NCI-H2171 (cell line): ENCODE data around the gene TMEM220.
A peak's percentile ranks its signal among the peaks of the same experiment; 100 is the strongest.
"Not testable (repeated sequence)": the region's sequence is repeated elsewhere in the genome, so short reads cannot be mapped to it uniquely, and the experiment has no call there.

Source experiments
- DNase-seq: peaks from one replicate; lab custom pipeline; 2025; lab: John Stamatoyannopoulos, UW

The TMEM220 gene

GRCh38 chr17:10754861-10755591, 25.2 kb upstream of the TMEM220 start:
- no peak for DNase-seq

DNA sequence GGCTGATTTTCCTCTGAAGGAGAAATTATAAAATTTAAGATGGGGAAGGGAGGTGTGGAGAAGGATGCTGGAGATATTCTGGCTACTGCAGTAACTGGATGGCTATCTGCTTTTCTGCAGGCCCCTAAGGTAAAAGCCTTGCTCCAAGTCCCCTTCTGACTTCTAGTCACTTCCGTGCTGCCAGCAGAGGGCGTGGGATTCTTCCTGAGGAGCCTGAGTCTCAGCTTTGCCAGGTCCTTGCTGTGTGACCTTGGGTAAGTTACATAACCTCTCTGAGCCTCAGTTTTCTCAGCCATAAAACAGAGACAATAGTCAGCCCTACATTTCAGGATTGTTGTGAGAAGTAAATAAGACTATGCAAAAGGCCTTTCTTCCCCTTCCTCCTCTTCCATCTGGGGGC, 24.3 kb upstream of the TMEM220 start:
- no peak for DNase-seq

DNA sequence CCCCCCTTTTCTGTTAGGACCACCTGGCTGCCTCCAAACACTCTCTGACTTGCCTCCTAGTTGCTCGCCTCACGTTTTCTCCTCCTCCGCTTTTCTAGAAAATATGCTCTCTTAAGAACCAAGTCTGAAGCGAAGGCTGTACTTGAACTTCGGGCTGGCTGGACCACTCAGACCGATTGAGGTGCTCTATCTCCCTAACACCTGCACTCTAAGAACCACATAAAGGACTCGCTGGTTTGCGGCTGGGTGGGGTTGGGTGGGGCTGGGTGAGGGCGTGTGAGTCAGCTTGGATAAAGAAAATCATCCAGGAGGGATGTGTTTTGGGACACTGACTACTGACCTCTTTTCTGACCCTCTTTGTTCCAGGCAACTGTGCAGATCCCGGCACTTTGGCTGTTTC, 22.9 kb upstream of the TMEM220 start:
- DNase-seq, result no peak

- no peak for DNase-seq
Observed at GRCh38 chr17:10751563-10751962, 21.7 kb upstream of the TMEM220 start.

DNA sequence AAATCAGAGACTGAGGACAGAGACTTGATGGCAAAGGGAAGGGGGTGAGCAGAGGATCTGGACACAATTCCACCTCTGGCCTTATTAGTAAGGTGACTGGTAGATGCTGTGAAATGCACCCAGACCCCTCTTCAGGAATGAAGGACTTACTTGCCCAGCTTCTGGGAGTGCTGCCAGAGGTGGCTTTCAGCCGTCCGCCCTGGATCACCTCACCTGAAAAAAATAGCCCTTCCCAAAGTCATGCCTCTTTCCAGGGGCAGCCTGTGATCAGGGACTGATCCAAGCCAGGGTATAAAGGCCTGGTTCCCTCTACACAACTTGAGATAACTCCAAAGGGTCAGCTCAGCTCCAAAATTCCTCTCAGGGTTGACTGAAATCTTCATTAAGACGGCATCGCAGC, 20.4 kb upstream of the TMEM220 start:
- DNase-seq, result no peak

DNA sequence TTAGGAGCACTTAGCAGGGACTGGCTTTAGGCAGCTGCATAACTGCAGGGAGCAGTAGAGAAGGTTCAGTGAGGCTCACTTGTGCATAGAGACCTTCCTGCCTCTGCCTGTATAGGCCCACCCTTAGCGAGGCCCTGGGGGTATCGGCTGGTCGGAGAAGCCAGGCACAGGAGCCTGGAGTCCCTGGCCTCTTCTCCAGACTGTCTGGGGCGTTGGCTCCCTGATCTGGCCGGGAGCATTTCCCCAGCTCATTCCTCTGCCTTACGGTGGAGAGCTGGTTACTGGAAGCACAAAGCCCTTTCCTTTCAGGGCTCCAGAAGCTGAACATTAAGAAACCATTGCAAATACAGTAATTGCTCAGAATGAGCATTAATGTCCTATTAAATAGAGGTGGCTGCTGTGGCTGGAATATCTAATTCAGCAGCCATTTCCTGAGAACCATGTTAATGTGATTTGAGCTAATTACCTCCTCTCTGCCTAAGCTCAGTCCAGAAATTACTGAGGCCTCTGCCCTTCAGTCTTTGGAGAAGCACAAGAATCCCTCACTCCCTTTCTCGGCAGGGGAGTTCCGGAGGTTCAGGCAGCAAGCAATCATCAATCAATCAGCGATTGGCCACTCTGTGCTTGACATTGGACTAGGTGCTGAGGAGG, 18.8 kb upstream of the TMEM220 start:
- no peak for DNase-seq

- no peak for DNase-seq
Observed at GRCh38 chr17:10745231-10745630, 15.4 kb upstream of the TMEM220 start.

- DNase-seq, result no peak
Observed at GRCh38 chr17:10744501-10745000, 14.7 kb upstream of the TMEM220 start.

DNA sequence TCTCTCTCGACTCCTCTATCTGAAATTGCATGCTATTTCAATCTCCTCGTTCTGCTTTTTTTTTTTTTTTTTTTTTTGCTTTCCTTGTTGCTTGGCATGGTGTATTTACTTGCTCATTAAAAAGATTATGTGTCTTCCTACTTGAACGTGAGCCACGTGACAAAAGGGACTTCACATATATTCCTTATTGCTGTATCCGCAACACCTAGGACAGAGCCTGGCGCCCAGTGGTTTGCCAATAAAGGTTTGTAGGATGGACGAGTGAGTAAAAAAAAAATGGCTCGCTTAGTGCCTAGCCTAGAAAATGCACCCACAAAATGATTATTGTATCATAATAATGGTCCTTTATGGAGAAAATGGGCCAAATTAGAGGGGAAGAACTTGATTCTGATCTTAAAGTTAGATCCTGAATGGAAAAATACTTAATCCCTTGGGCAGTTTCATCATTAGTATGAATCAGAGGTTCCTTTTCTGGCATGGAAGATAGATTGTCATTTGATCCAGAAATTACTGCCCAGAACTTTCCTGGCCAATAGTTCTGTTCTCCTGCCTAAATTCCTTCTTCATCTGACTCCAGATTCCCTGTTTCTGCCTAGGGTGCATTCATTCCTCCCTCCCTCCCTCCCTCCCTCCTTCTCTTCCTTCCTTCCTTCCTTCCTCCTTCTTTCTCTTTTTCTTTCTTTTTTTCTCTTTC, 13.6 kb upstream of the TMEM220 start:
- DNase-seq, result no peak

GRCh38 chr17:10742431-10742830, 12.6 kb upstream of the TMEM220 start:
- no peak for DNase-seq

DNA sequence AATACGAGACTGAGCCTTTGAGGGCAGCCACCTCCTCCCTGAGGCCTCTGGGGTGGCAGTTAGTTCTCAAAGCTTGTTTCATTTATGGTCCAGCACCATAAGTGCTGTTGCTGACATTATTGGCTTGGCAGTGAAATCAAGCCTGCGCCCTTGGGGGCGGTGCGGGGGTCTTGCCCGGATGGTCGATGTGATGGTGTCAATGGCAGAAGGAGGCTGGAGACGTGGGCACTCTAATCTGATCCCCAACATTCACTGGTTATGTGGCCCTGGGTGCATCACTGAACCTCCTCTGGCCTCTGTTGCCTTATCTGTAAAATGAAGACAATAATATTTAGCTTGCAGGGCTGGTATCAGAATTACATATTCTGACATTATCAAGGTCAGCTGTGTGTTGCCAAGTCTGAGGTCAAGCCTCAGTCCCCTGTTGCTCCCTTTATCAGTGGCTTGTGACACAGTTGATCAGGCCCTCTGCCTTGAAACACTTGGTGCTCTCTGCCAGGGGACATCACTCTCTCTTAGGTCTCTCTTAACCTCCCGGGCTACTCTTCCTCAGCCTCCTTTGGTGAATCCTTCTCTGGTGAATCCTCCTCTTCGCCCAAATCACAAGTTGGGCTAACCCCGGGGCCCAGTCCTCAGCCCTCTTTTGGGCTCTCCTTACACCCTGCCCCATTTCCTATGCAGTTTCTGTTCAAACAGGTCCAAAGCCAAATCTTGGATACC, 11.8 kb upstream of the TMEM220 start:
- DNase-seq, result no peak

GRCh38 chr17:10739386-10739785, 9.6 kb upstream of the TMEM220 start:
- DNase-seq, result no peak

- DNase-seq, result no peak
Observed at GRCh38 chr17:10738521-10739258, 8.9 kb upstream of the TMEM220 start.

DNA sequence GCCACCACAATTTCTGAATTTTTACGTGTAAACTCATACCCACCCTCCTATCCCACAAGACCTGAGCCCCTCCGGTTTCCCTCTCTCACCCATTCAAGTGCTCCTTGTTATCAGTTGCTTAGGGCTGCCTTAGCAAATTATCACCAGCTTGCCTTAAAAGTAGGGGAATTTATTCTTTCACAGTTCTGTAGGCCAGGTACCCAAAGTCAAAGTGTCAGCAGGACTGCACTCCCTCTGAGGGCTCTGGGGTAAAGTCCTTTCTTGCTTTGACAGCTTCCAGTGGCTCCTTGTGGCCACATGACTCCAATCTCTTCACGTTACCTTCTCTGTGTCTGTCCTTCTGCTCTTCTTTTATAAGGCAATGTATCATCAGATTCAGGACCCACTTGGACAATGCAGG, 7.9 kb upstream of the TMEM220 start:
- no peak for DNase-seq

- peak; percentile 28 for DNase-seq
Observed at GRCh38 chr17:10737168-10737622, 7.4 kb upstream of the TMEM220 start.

- DNase-seq, result no peak
Observed at GRCh38 chr17:10735821-10736220, 6.0 kb upstream of the TMEM220 start.

GRCh38 chr17:10735251-10735650, 5.4 kb upstream of the TMEM220 start:
- no peak for DNase-seq

DNA sequence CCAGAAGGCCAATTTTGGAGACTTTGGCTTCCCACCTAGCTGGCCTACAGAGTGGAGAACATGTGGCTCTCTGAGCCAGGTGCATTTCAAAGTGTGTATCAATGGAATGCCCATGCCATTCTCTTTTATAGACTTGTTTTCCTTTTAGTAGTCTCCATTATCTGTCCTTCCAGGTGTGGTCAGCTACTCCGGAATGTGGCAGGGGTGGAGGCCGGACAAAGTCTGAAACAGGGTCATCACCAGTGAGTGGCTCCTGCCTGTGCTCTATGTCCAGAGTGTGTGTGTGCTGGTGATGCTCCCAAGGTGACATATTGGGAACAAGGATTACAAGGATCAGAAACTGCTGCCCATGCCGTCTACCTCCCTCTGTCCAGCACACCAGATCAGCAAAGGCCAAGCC, 3.8 kb upstream of the TMEM220 start:
- DNase-seq, result no peak

DNA sequence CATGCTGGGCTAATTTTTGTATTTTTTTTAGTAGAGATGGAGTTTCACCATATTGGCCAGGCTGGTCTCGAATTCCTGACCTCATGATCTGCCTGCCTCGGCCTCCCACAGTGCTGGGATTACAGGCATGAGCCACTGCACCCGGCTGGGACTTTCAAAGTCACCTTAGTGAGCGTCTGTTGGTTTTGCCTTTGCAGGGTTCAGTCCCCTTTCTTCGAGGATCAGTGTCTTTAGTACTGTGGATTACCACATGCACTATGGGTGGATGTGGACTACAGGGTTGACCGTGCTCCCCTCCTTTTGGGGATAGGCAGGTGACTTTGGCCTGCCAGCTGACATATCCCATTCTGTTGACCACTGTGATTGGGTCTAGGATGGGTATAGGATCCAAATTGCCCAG, 2.3 kb upstream of the TMEM220 start:
- DNase-seq, result not testable (repeated sequence)

DNA sequence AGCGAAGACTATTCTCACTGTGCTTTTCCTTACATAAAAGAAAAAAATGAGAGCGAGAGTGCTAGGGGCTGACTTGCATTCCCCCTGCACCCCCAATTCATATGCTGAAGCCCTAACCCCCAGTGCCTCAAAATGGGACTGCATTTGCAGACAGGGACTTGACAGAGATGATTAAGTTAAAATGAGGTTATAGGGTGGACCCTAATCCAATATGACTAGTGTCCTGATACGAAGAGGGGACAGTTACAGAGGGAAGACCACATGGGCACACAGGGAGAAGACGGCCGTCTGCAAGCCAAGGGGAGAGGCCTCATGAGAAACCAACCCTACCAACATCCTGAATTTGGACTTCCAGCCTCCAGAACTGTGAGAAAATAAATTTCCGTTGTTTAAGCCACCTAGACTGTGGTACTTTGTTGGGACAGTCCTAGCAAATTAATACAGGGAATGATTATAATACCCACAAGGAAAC, 1.6 kb upstream of the TMEM220 start:
- no peak for DNase-seq

DNA sequence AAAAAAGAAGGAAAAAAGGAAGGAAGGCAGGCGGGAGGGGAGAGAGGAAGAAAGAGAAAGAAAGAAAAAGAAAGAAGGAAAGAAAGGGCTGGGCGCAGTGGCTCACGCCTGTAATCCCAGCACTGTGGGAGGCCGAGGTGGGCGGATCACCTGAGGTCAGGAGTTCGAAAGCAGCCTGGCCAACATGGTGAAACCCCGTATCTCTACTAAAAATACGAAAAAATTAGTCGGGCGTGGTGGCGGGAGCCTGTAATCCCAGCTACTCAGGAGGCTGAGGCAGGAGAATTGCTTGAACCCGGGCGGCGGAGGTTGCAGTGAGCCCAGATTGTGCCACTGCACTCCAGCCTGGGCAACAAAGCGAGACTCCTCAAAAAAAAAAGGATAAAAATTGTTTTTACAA, 424 bp upstream of the TMEM220 start:
- DNase-seq, result not testable (repeated sequence)
